CD14-positive monocyte (primary cell): ENCODE measurements around the gene RAPGEF6. TPM values are rescaled to one million over a fixed set of nuclear protein-coding genes. Genes with fewer than 3 reads are reported as not detected.
A peak's percentile ranks its signal among the peaks of the same experiment; 100 is the strongest.

Source experiments
- DNase-seq, 3 donors: peaks; one replicate each; pipeline ENCODE4 v3.0.0-alpha.2; 2011 to 2022
- H2AFZ ChIP-seq: 2 replicates; pipeline ENCODE4 v1.6.0; 2012; ENCODE audit warnings: mild to moderate bottlenecking, low read depth, low read length, inconsistent platforms; ENCODE audit not compliant: insufficient read depth, poor library complexity, severe bottlenecking
- H3K27ac ChIP-seq, 2 donors: 1 replicate in 1 of 2; 2 replicates in 1 of 2; pipeline ENCODE4 v1.5.1; 2012 to 2013; ENCODE audit warnings: low read length in 2 of 2, control low read depth in 1 of 2, inconsistent platforms in 1 of 2, low read depth in 1 of 2, mild to moderate bottlenecking in 1 of 2
- H3K27me3 ChIP-seq, 2 donors: one replicate each; pipeline versions ENCODE4 v1.6.0 to v1.6.1; 2011 to 2013; ENCODE audit warnings: low read length in 2 of 2; ENCODE audit not compliant: control insufficient read depth in 2 of 2, insufficient read depth in 2 of 2
- H3K36me3 ChIP-seq, 2 donors: replicated peaks in 1 of 2; 1 replicate in 1 of 2; 2 replicates in 1 of 2; pipeline versions ENCODE4 v1.5.1 to v1.6.1; 2012 to 2013; ENCODE audit warnings: low read length in 2 of 2, control low read depth in 1 of 2, inconsistent platforms in 1 of 2, mild to moderate bottlenecking in 1 of 2; ENCODE audit not compliant: insufficient read depth in 2 of 2, control insufficient read depth in 1 of 2
- H3K4me1 ChIP-seq, 2 donors: 1 replicate in 1 of 2; 2 replicates in 1 of 2; pipeline versions ENCODE4 v1.5.1 to v1.6.1; 2012 to 2013; ENCODE audit warnings: low read length in 2 of 2, control low read depth in 1 of 2, inconsistent platforms in 1 of 2, mild to moderate bottlenecking in 1 of 2, moderate library complexity in 1 of 2; ENCODE audit not compliant: insufficient read depth in 2 of 2, control insufficient read depth in 1 of 2
- H3K4me2 ChIP-seq: replicated peaks from 2 replicates; pipeline ENCODE3; 2012; ENCODE audit warnings: low read length, moderate library complexity, mild to moderate bottlenecking; ENCODE audit not compliant: poor library complexity, severe bottlenecking; ENCODE audit errors: extremely low read depth
- H3K4me3 ChIP-seq, 3 experiments: fragments of 200-600 bp in 1 of 3; sonication (generic) in 1 of 3; replicated peaks in 1 of 3; 1 replicate in 2 of 3; 2 replicates in 1 of 3; pipeline ENCODE4 v1.5.1; 2011 to 2013; ENCODE audit warnings: low read length in 3 of 3, mild to moderate bottlenecking in 3 of 3, control low read depth in 2 of 3, low read depth in 2 of 3, inconsistent platforms in 1 of 3, moderate library complexity in 1 of 3
- H3K79me2 ChIP-seq: 2 replicates; pipeline ENCODE4 v1.6.0; 2012; ENCODE audit warnings: mild to moderate bottlenecking, control low read depth, inconsistent platforms, low read length, moderate library complexity; ENCODE audit not compliant: insufficient read depth
- H3K9ac ChIP-seq: 2 replicates; pipeline ENCODE4 v1.6.0; 2017; ENCODE audit warnings: low read length, mild to moderate bottlenecking; ENCODE audit not compliant: insufficient read depth, poor library complexity, severe bottlenecking
- H3K9me3 ChIP-seq, 2 donors: replicated peaks in 1 of 2; 1 replicate in 1 of 2; 2 replicates in 1 of 2; pipeline versions ENCODE4 v1.5.1 to v1.6.1; 2012 to 2013; ENCODE audit warnings: low read length in 2 of 2, control low read depth in 1 of 2; ENCODE audit not compliant: control insufficient read depth in 1 of 2, insufficient read depth in 1 of 2
- H4K20me1 ChIP-seq: 2 replicates; pipeline ENCODE4 v1.6.0; 2012; ENCODE audit warnings: mild to moderate bottlenecking, low read length, control low read depth, moderate library complexity; ENCODE audit not compliant: insufficient read depth
- H3K27ac Mint-ChIP-seq, 7 donors: one replicate each; pipeline ENCODE4 v1.8.0; 2020; ENCODE audit warnings: mild to moderate bottlenecking in 7 of 7, mixed read lengths in 7 of 7, moderate library complexity in 6 of 7, inconsistent platforms in 2 of 7
- H3K27me3 Mint-ChIP-seq, 3 donors: one replicate each; pipeline ENCODE4 v1.8.0; 2021 to 2022; ENCODE audit warnings: low read depth in 3 of 3, mild to moderate bottlenecking in 3 of 3, mixed read lengths in 3 of 3, moderate library complexity in 3 of 3, inconsistent platforms in 1 of 3
- H3K36me3 Mint-ChIP-seq, 2 donors: one replicate each; pipeline ENCODE4 v1.8.0; 2020; ENCODE audit warnings: mixed read lengths in 2 of 2, inconsistent platforms in 1 of 2, mild to moderate bottlenecking in 1 of 2
- H3K4me1 Mint-ChIP-seq: one replicate; pipeline ENCODE4 v1.8.0; 2020; ENCODE audit warnings: mild to moderate bottlenecking, mixed read lengths
- H3K4me3 Mint-ChIP-seq, 2 donors: one replicate each; pipeline ENCODE4 v1.8.0; 2020; ENCODE audit warnings: mild to moderate bottlenecking in 2 of 2, mixed read lengths in 2 of 2, moderate library complexity in 1 of 2
- H3K9me3 Mint-ChIP-seq, 7 donors: one replicate each; pipeline ENCODE4 v1.8.0; 2020 to 2022; ENCODE audit warnings: mixed read lengths in 7 of 7, mild to moderate bottlenecking in 6 of 7, moderate library complexity in 6 of 7, inconsistent platforms in 2 of 7
- WGBS: methylation state at CpG from one replicate; pipeline ENCODE4 v1.1.5; 2013; ENCODE audit warnings: missing lambda C conversion rate; ENCODE audit not compliant: insufficient coverage; 5-methylcytosine and 5-hydroxymethylcytosine counted together
- intact Hi-C, 2 donors: fragments of 100-400 bp; cut with micrococcal nuclease; formaldehyde crosslinking; loops; one replicate each; pipeline versions ENCODE4 v1.15.0 to v1.15.1; 2023
- polyA plus RNA-seq, 3 donors: library from polyadenylated mRNA; depleted of rRNA in 1 of 3; unstranded in 2 of 3; stranded (reverse) in 1 of 3; fragments of 300-500 nt in 2 of 3; fragments of >200 nt in 1 of 3; fragmentation: Illumina TruSeq in 2 of 3; gene quantifications; 1 replicate in 2 of 3; 2 replicates in 1 of 3; pipeline ENCODE4 v1.2.3, GENCODE V29; 2012 to 2021
- TF ChIP-seq, protein P1 (sequence below): fragments of 200-600 bp; IDR thresholded peaks from one replicate; pipeline ENCODE4 v1.8.0; 2022; ENCODE audit warnings: antibody characterized with exemption, mild to moderate bottlenecking

RAPGEF6 gene
- polyA plus RNA-seq, 3 donors = 2.9 to 4.8 (median 4.8) TPM

- H3K36me3 ChIP-seq = peaks cover 21 to 55% of the 10 kb centered on the region in 2 donors
- Mint-ChIP-seq H3K4me3 (no peak overlapping the region), H3K27me3 (no peaks in the 10 kb centered on the region), H3K27ac (peak overlapping the region in 6 of 7 donors; percentile 20 to 91 (median 42)), H3K4me1 (peaks cover 20% of the 10 kb centered on the region), H3K9me3 (no peaks in the 10 kb centered on the region), H3K36me3 (peaks cover 35 to 42% of the 10 kb centered on the region in 2 donors)
- H3K9me3 ChIP-seq = no peaks in the 10 kb centered on the region
- H3K27me3 ChIP-seq = no peaks in the 10 kb centered on the region
- H3K9ac ChIP-seq = no peak overlapping the region
- no peaks in the 10 kb centered on the region for H4K20me1 ChIP-seq
- no CpG with 5 or more reads among the region's 2 CpGs for WGBS
- no peak for DNase-seq
- H3K4me1 ChIP-seq = peaks cover 10 to 21% of the 10 kb centered on the region in 2 donors
- H3K27ac ChIP-seq = peak overlapping the region in 1 of 2 donors; percentile 58
- TF ChIP-seq, protein P1, sequence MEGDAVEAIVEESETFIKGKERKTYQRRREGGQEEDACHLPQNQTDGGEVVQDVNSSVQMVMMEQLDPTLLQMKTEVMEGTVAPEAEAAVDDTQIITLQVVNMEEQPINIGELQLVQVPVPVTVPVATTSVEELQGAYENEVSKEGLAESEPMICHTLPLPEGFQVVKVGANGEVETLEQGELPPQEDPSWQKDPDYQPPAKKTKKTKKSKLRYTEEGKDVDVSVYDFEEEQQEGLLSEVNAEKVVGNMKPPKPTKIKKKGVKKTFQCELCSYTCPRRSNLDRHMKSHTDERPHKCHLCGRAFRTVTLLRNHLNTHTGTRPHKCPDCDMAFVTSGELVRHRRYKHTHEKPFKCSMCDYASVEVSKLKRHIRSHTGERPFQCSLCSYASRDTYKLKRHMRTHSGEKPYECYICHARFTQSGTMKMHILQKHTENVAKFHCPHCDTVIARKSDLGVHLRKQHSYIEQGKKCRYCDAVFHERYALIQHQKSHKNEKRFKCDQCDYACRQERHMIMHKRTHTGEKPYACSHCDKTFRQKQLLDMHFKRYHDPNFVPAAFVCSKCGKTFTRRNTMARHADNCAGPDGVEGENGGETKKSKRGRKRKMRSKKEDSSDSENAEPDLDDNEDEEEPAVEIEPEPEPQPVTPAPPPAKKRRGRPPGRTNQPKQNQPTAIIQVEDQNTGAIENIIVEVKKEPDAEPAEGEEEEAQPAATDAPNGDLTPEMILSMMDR = no peak
- no peak overlapping the region for H3K4me3 ChIP-seq
- no peak overlapping the region for H3K4me2 ChIP-seq
- H2AFZ ChIP-seq = no peak overlapping the region
- intact Hi-C loops = no loop called here
- peaks cover 5% of the 10 kb centered on the region for H3K79me2 ChIP-seq
These were observed 47.8 kb upstream of the RAPGEF6 start for GRCh38 chr5:131682826-131683225.

DNA sequence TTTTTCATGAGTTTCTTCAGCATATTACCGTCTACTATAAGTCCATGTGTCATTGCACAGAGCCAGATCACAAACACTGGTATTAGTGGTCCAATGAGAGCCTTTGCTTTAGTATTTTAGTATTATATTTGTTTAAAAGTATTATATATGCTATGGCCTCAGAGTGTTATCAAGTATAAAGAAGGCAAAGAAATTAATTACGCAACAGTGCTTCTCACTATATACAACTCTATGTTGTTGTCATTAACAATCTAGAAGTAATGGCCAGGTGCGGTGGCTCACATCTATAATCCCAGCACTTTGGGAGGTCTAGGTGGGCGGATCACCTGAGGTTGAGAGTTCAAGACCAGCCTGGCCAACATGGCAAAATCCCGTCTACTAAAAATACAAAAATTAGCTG lies 47.1 kb upstream of the RAPGEF6 start:
- Mint-ChIP-seq H3K4me3 (no peak overlapping the region), H3K27ac (peak overlapping the region in 3 of 7 donors; percentile 20 to 75 (median 62)), H3K36me3 (peaks cover 35 to 42% of the 10 kb centered on the region in 2 donors), H3K27me3 (no peaks in the 10 kb centered on the region), H3K9me3 (peaks cover 0 to 1% (median 0%) of the 10 kb centered on the region in 7 donors), H3K4me1 (peaks cover 20% of the 10 kb centered on the region)
- peaks cover 10 to 21% of the 10 kb centered on the region in 2 donors for H3K4me1 ChIP-seq
- WGBS = no CpG with 5 or more reads among the region's 5 CpGs
- peak overlapping the region in 1 of 2 donors; percentile 58 for H3K27ac ChIP-seq
- H3K27me3 ChIP-seq = no peaks in the 10 kb centered on the region
- H3K36me3 ChIP-seq = peaks cover 21 to 55% of the 10 kb centered on the region in 2 donors
- intact Hi-C loops = no loop called here
- no peak overlapping the region for H3K9ac ChIP-seq
- H3K79me2 ChIP-seq = peaks cover 5% of the 10 kb centered on the region
- DNase-seq = no peak
- no peak overlapping the region for H2AFZ ChIP-seq
- no peaks in the 10 kb centered on the region for H3K9me3 ChIP-seq
- no peak overlapping the region for H3K4me2 ChIP-seq
- TF ChIP-seq, protein P1 = no peak
- no peak overlapping the region for H3K4me3 ChIP-seq
- H4K20me1 ChIP-seq = no peaks in the 10 kb centered on the region
